NCI-H187 (cell line): Measurements from ENCODE around the gene PRUNE1.

ENCODE experiments used
- DNase-seq, 2 experiments: peaks; one replicate each; lab custom pipeline; 2025; lab: John Stamatoyannopoulos, UW

The PRUNE1 gene

DNA sequence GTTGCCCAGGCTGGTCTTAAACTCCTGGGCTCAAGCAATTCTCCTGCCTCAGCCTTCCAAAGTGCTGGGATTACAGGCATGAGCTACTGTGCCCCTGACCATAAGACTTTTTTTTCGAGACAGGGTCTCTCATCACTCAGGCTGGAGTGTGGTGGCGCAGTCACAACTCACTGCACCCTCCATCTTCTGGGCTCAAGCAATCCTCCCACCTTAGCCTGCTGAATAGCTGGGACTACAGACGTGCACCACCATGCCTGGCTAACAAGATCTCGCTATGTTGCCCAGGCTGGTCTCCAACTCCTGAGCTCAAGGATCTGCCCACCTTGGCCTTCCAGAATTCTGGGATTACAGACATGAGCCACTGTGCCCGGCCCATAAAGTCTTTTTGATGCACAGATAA lies 41.2 kb downstream of the PRUNE1 start:
- DNase-seq, result no peak

DNA sequence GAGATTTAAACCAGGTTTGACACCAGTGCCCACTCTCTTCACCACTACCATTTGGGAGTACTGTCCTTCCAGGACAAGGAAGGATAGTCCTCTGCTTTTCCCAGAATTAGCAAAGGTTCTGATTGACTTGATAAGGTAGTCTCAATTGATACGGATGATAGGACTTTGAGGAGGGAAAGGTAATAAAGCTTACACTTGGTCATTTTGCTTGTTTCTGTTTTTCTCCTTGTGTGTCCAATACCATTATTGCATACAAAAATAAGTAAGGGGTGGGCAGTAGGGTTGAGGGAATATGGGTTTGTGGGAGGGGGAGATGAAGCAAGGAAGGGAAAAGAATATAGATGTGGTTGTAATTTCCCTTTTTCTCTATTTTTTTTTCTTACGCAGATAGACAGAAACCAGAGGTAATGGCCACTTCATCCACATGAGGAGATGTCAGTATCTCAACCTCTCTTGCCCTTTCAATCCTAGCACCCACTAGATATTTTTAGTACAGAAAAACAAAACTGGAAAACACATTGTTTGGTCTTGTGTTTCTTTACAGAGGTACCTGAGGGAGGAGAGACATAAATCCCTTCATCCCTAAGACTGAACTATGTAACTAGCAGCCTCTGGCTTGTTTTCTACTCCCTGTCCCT lies 41.9 kb downstream of the PRUNE1 start:
- no peak for DNase-seq

DNA sequence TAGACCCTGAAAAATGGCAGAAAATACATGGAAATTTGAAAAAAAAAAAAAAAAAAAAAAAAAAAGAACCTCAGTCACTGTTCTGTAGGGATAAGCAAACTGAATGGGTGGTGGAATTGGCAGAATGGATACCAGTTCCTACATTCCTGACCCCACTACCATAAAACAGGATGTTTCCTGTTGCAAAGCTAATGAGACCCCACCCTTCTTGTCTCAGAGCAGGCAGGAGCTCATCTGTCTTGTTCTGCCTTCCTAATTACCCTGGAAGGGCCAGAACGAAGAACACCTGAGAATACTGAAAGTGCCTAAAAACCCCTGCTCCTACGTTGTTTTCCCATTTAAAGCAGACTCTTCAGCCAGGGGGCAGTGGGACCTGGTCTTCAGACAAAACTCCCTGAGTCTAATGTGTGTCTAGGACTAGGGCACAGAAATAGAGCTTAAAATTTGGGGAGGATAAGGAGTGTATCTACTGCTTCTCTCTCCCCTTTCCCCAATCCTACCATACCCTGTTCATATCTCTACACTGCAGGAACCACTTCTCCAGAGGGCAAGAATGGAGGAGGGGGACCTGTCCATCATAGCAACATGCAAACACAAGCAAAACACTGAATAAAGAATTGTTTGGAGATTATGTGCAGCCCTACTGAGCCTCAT lies 43.2 kb downstream of the PRUNE1 start:
- no peak for DNase-seq

DNA sequence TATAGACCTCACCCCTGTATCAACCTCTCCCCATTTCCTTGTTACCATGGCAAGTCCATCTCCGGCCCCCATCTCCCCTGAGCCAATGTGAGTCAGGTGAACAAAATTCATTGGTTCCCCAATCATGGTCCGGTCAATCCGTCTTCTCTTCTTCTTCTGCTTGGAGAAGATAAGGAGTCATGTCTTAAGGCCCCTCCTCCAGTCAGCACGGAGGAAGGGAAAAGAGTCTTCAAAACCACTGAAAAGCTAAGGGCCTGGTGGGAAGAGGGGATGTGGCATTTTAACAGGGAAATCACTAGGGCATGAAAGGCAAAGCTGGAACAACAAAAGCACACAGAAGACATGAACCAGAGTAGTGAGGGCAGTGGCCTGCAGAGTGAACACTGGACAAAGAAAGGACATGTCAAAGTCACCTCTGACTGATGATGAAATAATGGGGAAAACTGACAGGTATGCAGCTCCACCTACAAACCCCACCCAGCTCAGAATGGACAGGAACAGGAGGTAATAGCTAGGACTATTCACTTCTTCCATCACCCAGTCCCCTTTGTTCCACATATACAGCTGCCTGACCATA lies 46.8 kb downstream of the PRUNE1 start:
- no peak for DNase-seq

DNA sequence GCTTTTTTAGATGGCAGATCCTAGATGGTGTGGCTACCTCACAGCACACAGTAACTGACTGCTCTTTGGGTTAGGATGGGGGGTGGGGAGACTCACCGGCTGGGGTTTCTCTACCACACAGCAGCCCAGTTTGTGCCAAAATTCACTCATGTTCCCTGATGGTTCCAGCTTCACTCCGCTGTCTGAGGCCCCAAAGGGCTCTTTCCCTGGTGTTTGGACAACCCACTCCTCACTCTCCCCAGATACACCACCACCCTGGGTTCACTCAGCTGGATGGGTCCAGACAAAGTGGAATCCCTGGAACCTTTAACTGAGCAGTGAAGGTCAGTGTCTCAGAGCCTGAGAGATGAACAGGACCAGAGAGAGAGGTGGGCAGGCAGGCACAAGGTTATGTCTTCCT lies 47.3 kb downstream of the PRUNE1 start:
- no peak for DNase-seq

DNA sequence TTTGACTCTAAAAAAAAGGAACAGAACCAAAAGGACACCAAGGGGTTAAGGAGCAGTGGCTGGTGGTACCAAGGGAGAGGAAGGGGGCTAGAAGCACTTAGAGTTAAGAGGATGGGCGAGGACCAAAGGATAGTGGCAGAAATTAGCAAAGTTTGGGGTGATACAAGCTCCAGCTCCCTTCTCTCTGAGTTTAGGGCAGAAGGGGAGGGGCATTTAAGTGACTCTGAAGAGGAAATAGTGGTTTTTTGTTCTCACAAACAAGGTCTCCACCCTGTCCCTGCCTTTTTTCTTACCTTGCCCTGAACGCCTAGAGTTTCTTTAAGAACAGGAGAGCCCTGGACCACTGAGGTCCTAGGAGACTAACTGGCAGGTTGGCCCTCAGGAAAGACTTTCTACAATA lies 47.9 kb downstream of the PRUNE1 start:
- DNase-seq, result no peak

DNA sequence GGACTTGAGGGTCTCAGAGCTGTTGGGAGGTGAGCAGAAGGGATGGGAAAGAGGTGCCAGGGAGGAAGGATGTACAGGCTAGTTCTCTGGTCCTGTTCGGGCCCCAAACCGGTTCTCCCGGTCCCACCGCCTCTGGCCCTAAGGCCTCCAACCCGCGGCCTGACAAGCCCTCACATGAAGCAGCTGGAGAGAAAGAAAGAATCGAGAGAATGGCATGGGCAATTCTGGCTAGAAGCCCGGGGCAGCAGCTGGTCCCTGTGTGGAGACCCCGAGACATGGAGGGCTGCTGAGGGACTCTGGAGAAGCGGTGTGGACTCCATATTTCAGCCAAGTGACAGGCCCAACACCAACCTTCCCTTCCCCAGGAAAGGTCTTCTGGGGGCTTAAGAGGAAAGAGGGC lies 50.4 kb downstream of the PRUNE1 start:
- no peak for DNase-seq

DNA sequence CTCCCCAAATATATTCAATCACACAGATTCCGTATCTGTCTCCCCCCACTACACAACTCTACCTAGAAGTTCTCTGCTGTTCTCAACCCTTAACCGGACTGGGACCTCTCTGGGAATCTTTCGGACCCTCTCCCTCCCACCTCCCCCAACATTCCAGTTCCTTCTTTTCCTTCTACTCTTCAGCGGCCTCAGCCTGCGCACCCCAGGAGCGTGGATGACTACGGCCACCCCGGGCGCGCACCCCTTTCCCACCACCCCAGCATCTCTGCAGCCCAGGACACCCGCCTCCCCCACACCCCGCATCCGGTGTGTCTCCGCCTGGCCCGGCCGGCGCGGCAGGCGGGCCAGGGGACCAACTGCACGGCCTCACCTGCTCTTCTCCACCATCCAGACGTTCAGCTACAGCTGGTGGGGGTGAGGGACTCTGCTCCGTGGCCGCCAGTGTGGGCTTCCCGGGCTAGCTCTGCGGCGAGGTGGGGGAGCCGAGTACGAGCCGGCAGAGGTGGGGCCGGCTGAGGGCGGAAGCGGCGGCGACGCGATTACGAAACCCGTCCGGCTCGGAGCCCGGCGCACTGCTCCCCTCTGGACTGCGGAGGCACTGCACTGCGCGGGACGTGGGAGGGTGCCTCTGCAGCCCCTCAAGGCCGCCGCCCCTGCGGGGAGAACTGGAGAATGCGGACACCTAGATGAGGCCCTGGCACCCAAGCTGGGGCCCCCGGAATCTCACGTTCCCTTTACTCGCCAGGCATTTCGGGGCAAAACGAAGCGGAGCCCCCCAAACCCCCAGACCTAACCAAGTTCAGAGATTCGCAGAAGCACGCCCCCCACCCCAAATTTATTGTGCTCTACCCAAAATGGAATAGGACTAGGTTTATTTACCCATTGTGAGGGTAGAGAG lies 51.1 kb downstream of the PRUNE1 start, which contains the start of gene CDC42SE1:
TSS of gene CDC42SE1 (minus strand) at position 514 of the 898 bp plus-strand sequence. CDS start 3,892 bp downstream, outside the sequence.
- peak; percentile 73 to 90 for DNase-seq

DNA sequence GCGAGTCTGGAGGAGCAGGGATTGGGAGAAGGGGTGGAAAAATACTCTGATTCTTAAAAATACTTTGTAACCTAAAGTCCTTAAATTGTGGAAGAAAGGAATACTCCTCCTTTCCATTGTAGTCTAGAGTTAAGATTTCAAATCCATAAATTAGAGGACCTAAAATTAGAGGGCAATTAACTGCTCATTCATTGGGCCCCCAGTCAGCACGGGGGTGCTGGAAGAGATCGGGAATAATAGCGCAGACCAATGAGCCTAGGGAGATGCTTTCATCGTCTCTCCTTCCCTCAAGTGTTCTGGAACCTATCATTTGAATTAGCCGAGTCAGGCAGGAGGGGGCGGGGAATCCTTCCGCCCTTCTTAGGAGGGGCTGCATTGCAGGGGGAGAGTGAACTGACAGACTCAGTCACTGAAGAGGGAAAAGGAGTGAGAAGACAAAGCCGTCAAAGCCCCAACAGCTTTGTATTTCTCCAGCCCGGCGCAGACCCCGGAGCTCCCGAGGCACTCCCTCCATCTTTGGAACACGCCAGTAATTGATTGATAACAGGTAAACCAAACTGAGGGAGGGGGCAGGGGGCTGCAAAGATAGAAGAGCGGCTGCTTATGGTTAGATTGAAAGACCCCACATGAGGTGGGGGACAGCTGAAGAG lies 51.9 kb downstream of the PRUNE1 start, which contains the start of gene MLLT11:
TSS of gene MLLT11 (plus strand) at position 391 of the 650 bp plus-strand sequence. CDS start 6,828 bp downstream, outside the sequence.
- DNase-seq, result peak; percentile 84 to 91

DNA sequence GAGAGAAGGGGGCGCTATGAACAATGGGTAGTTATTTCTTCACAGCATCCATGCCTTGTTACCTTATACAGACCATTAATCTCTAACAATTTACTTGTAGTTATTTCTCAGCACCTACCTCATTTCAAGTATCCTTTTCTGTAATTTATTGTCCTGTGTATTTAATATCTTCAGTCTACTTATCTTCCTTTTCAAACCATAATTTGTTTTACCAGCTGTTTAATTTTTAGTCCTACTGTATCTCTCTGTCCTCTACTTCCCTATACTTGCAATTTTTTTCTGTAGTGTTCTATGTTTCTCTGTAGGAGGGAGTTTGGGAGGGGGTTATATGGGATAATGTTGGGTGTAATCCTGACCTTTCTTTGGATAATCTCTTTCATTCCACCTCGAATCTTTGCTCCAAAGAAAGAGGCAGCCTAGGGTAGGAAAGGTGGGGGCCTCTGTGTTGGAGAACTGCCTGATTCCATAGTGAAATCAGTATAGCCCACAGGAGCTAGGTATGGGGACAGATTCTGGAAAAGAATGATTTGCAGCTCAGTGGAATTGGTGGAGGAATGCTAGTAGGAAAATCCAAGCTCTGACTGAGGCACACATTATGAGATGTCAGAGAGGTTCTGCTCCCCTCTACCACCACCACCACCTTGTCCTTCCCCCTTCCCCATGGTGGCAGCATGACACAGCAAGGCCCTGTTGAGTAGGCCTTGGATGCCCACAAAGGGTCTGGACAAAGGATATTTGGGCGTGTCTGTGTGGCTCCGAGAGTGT lies 52.6 kb downstream of the PRUNE1 start:
- peak; percentile 29 to 63 for DNase-seq

DNA sequence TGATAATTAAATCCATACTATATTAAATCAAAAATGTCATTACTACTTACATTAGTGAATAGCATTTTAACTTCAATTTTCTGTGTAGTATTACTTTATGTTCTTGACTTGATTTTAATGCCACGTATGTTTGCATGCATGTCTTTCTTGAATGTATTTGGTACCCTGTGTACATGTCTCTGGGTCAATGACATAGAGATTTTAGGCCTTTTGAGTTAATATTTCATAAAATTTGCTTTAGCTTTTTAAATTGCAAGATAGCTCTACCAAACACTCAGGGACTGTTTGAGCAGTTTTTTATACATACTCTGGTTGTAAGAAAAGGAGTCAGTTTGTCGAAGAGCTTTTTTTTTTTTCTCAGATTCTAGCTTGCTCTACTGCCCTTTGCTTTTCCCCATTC lies 53.5 kb downstream of the PRUNE1 start:
- DNase-seq, result no peak

DNA sequence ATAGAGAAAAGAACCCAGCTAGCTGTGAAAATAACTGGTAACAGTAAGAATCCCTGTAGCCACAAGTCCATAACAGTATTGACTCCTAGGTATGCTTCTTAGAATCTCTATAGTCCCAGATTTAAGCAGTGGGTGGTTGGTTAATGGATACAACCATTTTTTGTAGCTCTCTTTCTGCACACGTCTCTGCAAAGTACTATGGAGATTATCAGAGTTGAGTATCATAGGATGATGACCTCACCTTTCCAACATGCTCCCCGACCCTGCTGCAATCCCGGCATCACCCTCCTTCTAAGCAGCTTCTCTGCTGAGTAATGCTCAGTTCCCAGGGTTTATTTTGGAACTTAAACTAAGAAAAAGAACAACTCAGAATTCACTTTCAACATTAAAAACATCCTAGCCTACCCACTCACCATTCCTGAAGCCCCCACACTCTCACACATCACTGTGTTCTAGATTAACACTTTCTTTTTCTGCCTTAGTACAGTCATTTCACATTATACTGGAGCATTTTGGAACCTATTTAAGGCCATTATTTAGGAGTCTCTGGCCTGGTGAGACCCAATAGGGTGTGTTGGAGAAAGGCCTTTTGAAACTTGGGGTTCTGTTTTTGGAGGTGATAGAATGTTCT lies 54.6 kb downstream of the PRUNE1 start:
- DNase-seq, result no peak

DNA sequence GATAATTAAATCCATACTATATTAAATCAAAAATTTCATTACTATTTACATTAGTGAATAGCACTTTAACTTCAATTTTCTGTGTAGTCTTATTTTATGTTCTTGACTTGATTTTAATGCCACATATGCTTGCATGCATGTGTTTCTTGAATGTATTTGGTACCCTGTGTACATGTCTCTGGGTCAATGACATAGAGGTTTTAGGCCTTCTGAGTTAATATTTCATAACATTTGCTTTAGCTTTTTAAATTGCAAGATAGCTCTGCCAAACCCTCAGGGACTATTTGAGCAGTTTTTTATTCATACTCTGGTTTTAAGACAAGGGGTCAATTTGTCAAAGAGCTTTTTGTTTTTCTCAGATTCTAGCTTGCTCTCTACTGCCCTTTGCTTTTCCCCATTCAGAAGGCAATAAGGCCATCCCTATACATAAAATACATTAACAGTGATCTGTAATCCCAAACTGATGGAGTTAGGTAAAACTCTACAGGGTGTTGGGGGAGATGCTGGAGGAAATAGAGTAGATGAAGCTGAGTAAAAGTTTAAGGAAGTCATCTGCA lies 56.9 kb downstream of the PRUNE1 start:
- no peak for DNase-seq

DNA sequence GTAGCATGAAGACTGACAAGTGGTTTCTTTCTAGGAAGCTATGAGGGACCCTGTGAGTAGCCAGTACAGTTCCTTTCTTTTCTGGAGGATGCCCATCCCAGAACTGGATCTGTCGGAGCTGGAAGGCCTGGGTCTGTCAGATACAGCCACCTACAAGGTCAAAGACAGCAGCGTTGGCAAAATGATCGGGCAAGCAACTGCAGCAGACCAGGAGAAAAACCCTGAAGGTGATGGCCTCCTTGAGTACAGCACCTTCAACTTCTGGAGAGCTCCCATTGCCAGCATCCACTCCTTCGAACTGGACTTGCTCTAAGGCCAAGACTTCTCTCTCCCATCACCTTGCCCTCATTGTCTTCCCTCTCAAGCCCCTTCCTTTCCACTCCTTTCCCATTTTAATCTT lies 58.9 kb downstream of the PRUNE1 start:
- DNase-seq, result no peak

DNA sequence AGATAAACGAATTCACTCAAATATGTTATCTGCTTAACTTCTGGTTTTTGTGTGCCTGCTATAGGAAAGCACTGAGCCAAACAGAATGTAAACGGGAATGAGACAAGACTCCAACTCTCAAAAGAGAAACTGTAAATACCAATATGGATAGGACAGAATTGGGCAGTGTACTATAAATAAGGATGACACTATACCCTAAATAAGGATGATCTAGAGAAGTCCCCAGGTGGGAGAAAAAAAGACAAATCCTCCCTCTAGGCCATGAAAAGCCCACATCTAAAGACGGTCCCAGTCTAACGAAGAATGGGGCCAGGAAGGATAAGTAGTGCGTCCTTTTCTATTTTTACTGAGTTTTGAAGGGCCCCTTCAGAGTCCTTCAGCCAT lies 60.8 kb downstream of the PRUNE1 start:
- DNase-seq, result peak in 1 of 2 experiments; percentile 96

DNA sequence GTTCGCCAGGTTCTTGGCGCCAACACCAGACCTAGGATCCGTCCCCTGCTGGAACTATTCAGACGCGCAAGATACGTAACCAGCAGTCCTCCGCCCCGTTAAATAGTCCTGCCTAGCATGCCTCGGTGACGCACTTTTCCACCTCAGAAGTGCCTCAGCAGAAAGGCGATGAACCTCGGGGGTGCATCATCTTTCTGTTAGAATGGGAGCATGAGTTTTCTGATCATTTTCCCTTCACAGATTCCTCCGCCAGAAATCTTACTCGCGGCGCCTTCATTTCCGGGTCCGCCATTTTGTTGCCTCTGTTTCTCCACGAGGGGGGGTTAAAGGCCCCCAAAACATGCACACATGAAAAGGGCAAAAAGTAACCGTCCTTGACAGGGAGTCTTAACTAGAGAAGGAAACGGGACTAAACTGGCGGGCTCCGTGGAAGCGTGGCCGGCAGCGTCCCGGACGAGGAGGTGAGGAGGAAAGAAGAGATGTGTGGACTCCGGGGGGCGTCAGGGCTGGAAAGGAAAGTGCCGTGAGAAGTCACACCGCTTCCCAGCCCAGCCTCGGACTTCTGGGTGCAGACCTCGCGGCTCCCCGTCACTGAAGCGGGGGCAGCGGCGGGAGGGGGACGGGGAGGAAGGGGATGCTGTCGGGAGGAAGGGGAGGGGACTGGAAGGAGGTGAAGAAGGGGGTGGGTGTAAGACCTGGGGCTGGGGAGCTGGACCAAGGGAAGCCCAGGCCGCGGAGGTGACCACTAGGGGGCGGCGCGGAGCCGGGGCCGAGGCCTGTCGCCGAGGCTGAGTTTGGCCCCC lies 62.4 kb downstream of the PRUNE1 start, which contains the start of gene GABPB2:
TSS of gene GABPB2 (plus strand) at position 288 of the 803 bp plus-strand sequence. CDS start 17,429 bp downstream, outside the sequence.
- peak; percentile 90 to 95 for DNase-seq

DNA sequence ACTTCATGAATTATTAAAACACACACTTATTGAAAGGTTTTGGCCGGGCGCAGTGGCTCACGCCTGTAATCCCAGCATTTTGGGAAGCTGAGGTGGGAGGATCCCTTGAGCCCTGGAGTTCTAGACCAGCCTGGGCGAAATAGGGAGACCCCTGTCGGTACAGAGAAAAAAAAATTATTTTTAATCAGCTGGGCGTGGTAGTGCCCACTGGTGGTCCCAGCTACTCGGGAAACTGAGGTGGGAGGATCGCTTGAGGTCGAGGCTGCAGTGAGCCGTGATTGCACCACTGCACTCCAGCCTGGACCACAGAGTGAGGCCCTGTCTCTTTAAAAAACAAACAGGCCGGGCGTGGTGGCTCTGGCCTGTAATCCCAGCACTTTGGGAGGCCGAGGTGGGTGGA lies 64.0 kb downstream of the PRUNE1 start:
- no peak for DNase-seq
